Activated CD4-positive, alpha-beta T cell treated with anti-CD3 and anti-CD28 coated beads, Interleukin-2, amount 50 U/mL, for 4 hours (primary cell): ENCODE measurements around the gene RAB25.
"Not testable (repeated sequence)": the region's sequence is repeated elsewhere in the genome, so short reads cannot be mapped to it uniquely, and the experiment has no call there.

Source experiments
- DNase-seq, 2 experiments: peaks; one replicate each; pipeline ENCODE4 v3.0.0-alpha.2; 2020

The RAB25 gene

GRCh38 chr1:156060937-156061636 is at the start of gene RAB25:
TSS of gene RAB25 (plus strand) at chr1:156061160. CDS start at chr1:156061401, 241 bp downstream.
- no peak for DNase-seq

GRCh38 chr1:156012051-156012817 is 48.7 kb upstream of the RAB25 start:
- no peak for DNase-seq

GRCh38 chr1:156014829-156015228 is 46.1 kb upstream of the RAB25 start:
- DNase-seq, result no peak

- DNase-seq, result no peak
These were observed 41.0 kb upstream of the RAB25 start for GRCh38 chr1:156019946-156020292.

- peak; percentile 75 to 77 for DNase-seq
These were observed 40.5 kb upstream of the RAB25 start, which contains the start of gene SSR2 for GRCh38 chr1:156020293-156021092. TSS of gene SSR2 (minus strand) at chr1:156020951. CDS start at chr1:156020167, 784 bp downstream.

GRCh38 chr1:156021093-156021428 is 39.9 kb upstream of the RAB25 start:
- no peak for DNase-seq

GRCh38 chr1:156021954-156022353 is 39.0 kb upstream of the RAB25 start:
- no peak for DNase-seq

- no peak for DNase-seq
These were observed 36.2 kb upstream of the RAB25 start for GRCh38 chr1:156024801-156025200.

GRCh38 chr1:156025876-156026275 is 35.1 kb upstream of the RAB25 start:
- DNase-seq, result peak in 1 of 2 experiments; percentile 12

- DNase-seq, result no peak
These were observed 34.4 kb upstream of the RAB25 start for GRCh38 chr1:156026588-156026987.

- no peak for DNase-seq
These were observed 27.9 kb upstream of the RAB25 start for GRCh38 chr1:156033011-156033410.

GRCh38 chr1:156034991-156035390 is 26.0 kb upstream of the RAB25 start:
- DNase-seq, result not testable (repeated sequence)

GRCh38 chr1:156042828-156043227 is 18.1 kb upstream of the RAB25 start:
- no peak for DNase-seq

GRCh38 chr1:156045076-156045475 is 15.9 kb upstream of the RAB25 start:
- no peak for DNase-seq

- no peak for DNase-seq
These were observed 12.2 kb upstream of the RAB25 start for GRCh38 chr1:156048663-156049258.

GRCh38 chr1:156050376-156050775 is 10.6 kb upstream of the RAB25 start:
- DNase-seq, result no peak

- no peak for DNase-seq
These were observed 9.8 kb upstream of the RAB25 start for GRCh38 chr1:156051011-156051725.

GRCh38 chr1:156052862-156053767 is 7.8 kb upstream of the RAB25 start:
- DNase-seq, result peak; percentile 59 to 63

GRCh38 chr1:156053768-156054499 is 7.0 kb upstream of the RAB25 start, which contains the start of gene UBQLN4:
TSS of gene UBQLN4 (minus strand) at chr1:156053798. CDS start at chr1:156053701, 97 bp downstream.
- peak; percentile 78 to 82 for DNase-seq

GRCh38 chr1:156054500-156055280 is 6.3 kb upstream of the RAB25 start, which contains the start of gene LAMTOR2:
TSS of gene LAMTOR2 (plus strand) at chr1:156054782. CDS start at chr1:156054890, 108 bp downstream.
- peak; percentile 96 to 97 for DNase-seq
